Activated T-cell treated with anti-CD3 and anti-CD28 coated beads for 4 hours (primary cell): ENCODE results near the gene TBC1D2B.
A peak's percentile ranks its signal among the peaks of the same experiment; 100 is the strongest.
"Not testable (repeated sequence)": the region's sequence is repeated elsewhere in the genome, so short reads cannot be mapped to it uniquely, and the experiment has no call there.

Experiments used
- DNase-seq: peaks from one replicate; pipeline ENCODE4 v3.0.0-alpha.2; 2020

The TBC1D2B gene

GRCh38 chr15:77969055-77969454, 108.5 kb downstream of the TBC1D2B start:
- no peak for DNase-seq

DNA sequence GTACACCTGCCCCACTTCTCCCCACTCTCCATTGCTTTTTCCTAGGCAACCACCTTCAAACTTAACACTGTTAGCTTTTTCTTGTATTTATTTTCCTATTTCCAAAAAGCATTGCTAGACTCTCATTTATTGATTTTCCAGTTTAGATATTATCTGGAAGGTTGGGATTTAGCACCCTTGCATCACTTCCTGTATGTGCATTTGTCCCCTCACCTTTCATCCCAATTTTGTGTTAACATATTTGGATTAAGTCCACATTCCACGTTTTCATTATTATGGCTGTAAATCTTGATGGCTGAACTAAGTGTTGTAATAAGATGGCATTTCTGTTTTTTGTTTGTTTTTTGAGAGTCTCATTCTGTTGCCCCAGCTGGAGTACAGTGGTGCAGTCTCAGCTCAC, 109.7 kb downstream of the TBC1D2B start:
- no peak for DNase-seq

DNA sequence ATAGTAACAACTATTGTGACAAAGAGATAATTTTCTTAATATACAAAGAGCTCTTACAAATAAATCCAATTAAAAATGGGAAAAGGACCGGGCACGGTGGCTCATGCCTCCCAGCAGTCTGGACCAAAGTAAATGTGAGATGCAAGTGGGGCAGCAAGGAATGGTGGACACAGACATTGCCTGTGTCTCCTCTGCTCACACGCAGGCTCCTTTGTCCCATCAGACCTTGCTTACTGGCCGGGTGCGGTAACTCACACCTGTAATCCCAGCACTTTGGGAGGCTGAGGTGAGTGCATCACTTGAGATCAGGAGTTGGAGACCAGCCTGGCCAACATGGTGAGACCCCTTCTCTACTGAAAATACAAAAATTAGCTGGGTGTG, 110.3 kb downstream of the TBC1D2B start:
- not testable (repeated sequence) for DNase-seq

DNA sequence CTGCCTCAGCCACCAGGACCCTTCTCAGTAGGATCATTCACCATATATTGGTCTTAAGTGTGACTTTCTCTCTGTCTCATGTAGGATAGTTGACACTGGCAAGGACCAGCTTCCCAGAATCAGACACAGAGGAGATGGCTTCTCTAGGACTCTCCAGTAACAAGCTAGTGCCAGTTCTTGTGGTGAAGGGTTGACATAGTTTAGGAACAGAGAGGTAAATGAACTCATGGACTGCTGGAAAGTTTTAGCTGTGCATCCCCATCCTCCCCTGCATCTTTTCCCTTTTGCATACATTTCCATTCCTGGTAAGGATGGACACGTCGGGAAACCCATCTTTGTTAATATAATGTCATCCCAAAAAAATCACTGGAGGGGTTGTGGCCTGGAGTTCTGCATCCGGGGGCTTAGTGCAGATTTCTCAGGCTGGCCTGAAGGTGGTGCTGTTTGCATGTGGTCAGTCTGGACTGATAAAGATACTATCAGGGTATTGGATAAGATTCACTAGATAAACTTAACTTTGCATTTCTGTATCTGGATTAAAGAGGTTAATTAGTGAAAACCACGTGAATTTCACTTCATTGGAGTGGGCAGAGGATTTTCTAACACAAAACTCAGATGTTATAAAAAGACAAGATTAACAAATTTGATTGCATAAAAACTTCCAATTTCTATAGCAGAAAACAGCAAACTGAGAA, 110.8 kb downstream of the TBC1D2B start:
- peak; percentile 36 for DNase-seq

DNA sequence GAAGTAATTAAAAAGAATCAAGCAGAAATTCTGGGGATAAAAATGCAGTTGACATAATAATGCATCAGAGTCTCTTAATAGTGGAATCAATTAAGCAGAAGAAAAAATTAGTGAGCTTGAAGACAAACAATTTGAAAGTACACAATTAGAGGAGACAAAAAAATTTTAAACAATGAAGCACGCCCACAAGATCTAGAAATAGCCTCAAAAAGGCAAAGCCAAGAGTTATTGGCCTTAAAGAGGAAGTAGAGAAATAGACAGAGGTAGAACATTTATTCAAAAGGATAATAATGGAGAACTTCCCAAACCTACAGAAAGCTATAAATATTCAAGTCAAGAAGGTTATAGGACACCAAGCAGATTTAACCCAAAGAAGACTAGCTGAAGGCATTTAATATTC, 113.3 kb downstream of the TBC1D2B start:
- DNase-seq: no peak

DNA sequence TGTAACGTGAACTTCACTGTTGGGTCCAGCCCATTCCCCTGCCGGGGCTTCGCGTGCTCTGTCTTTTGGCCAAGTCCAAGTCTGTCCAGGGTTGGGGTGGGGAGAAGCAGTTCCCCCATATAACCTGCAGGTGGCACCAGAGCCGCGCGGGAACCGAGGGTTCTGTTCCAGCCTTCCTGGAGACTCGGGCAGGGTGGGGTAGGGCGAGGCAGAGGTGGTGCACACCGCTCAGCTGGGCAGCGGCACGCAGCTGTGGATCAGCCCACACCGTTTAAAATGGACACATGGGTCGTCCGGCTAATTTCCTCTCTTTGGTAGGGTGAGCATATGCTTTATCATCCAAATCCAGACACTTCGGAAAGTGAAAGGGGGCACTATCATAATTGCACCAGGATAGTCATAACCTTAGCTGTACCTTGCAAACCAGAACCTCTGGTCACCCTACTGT, 118.1 kb downstream of the TBC1D2B start:
- peak; percentile 65 for DNase-seq

DNA sequence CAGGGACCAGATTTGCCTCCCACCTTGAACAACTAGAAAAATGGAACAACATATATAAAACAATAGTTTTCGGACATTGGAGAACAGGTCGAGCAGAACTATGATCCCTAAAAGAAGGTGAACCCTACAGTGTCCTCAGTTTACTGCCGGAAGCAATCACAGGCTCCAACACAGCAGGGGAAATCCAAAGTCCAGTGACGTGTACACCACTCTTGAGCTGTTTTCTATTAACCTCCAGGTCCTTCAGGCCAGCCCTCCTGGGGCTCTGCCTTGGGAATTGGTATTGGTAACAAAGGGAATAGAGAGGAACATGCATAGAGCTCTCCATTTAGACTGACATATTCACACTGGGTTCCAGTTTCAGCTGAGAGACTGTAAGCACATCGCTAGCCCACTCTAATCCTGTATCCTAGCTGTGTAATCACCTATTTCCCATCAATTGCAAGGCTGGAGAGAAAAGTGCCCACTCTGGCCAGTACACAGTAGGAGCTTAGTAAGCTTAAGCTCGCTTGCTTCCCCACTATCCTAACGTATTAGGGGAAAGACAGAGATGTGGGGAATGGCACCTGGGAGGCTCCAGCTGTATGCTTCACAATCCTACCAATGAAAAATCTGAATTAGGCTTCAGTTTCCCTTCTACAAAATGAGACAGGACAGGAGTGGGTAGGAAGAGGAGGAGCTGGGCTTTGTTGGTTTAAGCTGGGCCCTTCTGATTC, 118.6 kb downstream of the TBC1D2B start:
- not testable (repeated sequence) for DNase-seq

DNA sequence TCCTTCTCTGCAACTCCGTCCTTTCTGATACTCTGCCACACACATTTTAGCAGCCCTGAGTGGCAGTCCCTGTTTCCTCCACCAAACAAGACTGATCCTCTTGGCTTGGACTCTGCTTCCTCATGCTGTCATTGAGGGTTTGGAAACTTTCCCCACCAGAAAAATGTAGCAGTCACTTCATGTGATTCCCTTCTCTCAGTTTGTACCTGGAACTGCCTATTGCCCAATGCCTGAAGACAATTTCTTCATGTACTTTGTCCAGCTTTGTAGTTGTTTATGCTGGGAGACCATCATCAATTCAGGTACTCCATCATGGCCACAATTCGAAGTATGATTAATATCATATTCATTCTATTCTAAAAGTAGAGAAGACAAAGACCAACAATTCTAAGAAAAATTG, 119.5 kb downstream of the TBC1D2B start:
- DNase-seq: not testable (repeated sequence)

DNA sequence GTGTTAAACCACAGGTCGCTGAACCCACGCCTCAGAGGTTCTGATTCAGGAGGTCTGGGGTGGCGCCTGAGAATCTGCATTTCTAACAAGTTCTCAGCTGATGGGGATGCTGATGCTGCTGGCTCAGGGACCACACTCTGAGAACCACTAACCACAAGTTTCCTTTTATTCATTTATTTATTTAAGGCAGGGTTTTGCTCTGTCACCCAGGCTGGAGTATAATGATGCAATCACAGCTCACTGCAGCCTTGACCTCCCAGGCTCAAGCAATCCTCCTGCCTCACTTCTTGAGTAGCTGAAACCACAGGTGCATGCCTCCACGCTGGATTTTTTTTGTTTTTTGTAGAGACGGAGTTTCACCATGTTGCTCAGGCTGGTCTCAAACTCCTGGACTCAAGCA, 123.6 kb downstream of the TBC1D2B start:
- DNase-seq: not testable (repeated sequence)

DNA sequence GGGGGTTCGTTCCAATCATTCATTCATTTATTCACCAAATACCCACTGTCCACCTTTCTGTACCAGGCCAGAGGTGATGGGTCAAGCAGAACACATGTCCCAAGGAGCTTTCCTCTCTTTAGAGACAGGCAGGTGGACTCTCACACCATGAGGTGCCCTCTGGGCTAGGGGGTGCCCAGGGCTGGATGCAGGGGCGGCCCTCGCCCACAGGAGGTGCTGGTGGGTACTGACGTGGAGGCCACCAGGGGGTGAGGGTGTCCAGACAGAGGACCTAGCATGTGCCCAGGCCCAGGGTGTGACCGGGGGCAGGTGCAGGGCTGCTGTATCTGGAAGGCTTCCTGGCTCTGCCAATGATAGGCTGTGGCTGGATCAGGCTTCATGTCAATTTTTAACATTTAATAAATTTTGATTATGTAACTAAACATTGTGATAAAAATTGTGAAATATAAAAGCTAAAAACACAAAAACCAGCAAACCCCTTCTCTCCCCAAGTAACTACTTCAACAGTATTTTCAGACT, 124.5 kb downstream of the TBC1D2B start:
- DNase-seq: not testable (repeated sequence)

- DNase-seq: not testable (repeated sequence)
Measured at GRCh38 chr15:77951105-77951786, 126.3 kb downstream of the TBC1D2B start.

- not testable (repeated sequence) for DNase-seq
Measured at GRCh38 chr15:77950470-77950869, 127.0 kb downstream of the TBC1D2B start.

GRCh38 chr15:77945566-77945965, 131.9 kb downstream of the TBC1D2B start:
- no peak for DNase-seq
